Liver (tissue), 9 donors: ENCODE measurements around the gene PRDM5. TPM values are rescaled to one million over a fixed set of nuclear protein-coding genes. Genes with fewer than 3 reads are reported as not detected.

Source experiments
- DNase-seq: peaks from one replicate; pipeline ENCODE4 v3.0.0-alpha.2; 2017; ENCODE audit warnings: low spot score
- H3K27ac ChIP-seq, 2 donors: one replicate each; pipeline ENCODE4 v1.7.0; 2013; ENCODE audit warnings: inconsistent platforms in 2 of 2, low read length in 2 of 2, control low read depth in 1 of 2, low read depth in 1 of 2, mild to moderate bottlenecking in 1 of 2
- H3K27me3 ChIP-seq, 4 donors: one replicate each; pipeline versions ENCODE4 v1.6.1 to v1.7.0; 2013; ENCODE audit warnings: low read length in 3 of 4, inconsistent platforms in 1 of 4, mild to moderate bottlenecking in 1 of 4, moderate library complexity in 1 of 4; ENCODE audit not compliant: control insufficient read depth in 4 of 4, insufficient read depth in 4 of 4
- H3K36me3 ChIP-seq, 4 donors: one replicate each; pipeline versions ENCODE4 v1.6.1 to v1.7.0; 2013; ENCODE audit warnings: low read length in 3 of 4, mild to moderate bottlenecking in 3 of 4, low read depth in 1 of 4, moderate library complexity in 1 of 4; ENCODE audit not compliant: control insufficient read depth in 4 of 4, insufficient read depth in 3 of 4
- H3K4me1 ChIP-seq, 4 donors: one replicate each; pipeline versions ENCODE4 v1.6.1 to v1.7.0; 2013; ENCODE audit warnings: low read length in 3 of 4, mild to moderate bottlenecking in 3 of 4, moderate library complexity in 1 of 4; ENCODE audit not compliant: control insufficient read depth in 4 of 4, insufficient read depth in 4 of 4
- H3K4me3 ChIP-seq, 3 donors: one replicate each; pipeline versions ENCODE4 v1.6.1 to v1.7.0; 2013; ENCODE audit warnings: low read length in 3 of 3, control low read depth in 1 of 3, low read depth in 1 of 3, mild to moderate bottlenecking in 1 of 3
- H3K9ac ChIP-seq, 2 donors: one replicate each; pipeline ENCODE4 v1.7.0; 2013; ENCODE audit warnings: low read length in 2 of 2, mild to moderate bottlenecking in 2 of 2, moderate library complexity in 2 of 2, control low read depth in 1 of 2, low read depth in 1 of 2
- H3K9me3 ChIP-seq, 4 donors: one replicate each; pipeline versions ENCODE4 v1.6.1 to v1.7.0; 2013; ENCODE audit warnings: low read length in 3 of 4; ENCODE audit not compliant: control insufficient read depth in 4 of 4
- FOXA1 ChIP-seq: IDR thresholded peaks from 2 replicates; pipeline ENCODE4 v1.6.1; 2016; ENCODE audit warnings: antibody characterized with exemption
- FOXA2 ChIP-seq: IDR thresholded peaks from 2 replicates; pipeline ENCODE4 v1.6.1; 2016; ENCODE audit warnings: antibody characterized with exemption
- GABPA ChIP-seq, 2 donors: IDR thresholded peaks in 1 of 2; conservative IDR thresholded peaks in 1 of 2; 2 replicates each; pipeline ENCODE4 v1.6.1; 2016; ENCODE audit warnings: antibody characterized with exemption in 2 of 2, mild to moderate bottlenecking in 1 of 2, moderate library complexity in 1 of 2
- HNF4A ChIP-seq, 2 donors: conservative IDR thresholded peaks; 2 replicates each; pipeline ENCODE4 v1.6.1; 2016; ENCODE audit warnings: antibody characterized with exemption in 2 of 2, mild to moderate bottlenecking in 2 of 2
- RXRA ChIP-seq, 2 donors: IDR thresholded peaks; 2 replicates each; pipeline ENCODE4 v1.6.1; 2017 to 2018; ENCODE audit warnings: antibody characterized with exemption in 2 of 2, mild to moderate bottlenecking in 1 of 2
- SP1 ChIP-seq: IDR thresholded peaks from 2 replicates; pipeline ENCODE4 v1.6.1; 2018; ENCODE audit warnings: antibody characterized with exemption, mild to moderate bottlenecking
- TAF1 ChIP-seq: conservative IDR thresholded peaks from 2 replicates; pipeline ENCODE4 v1.6.1; 2016; ENCODE audit warnings: antibody characterized with exemption, mild to moderate bottlenecking
- YY1 ChIP-seq: IDR thresholded peaks from 2 replicates; pipeline ENCODE4 v1.6.1; 2016; ENCODE audit warnings: antibody characterized with exemption, mild to moderate bottlenecking
- WGBS: extraction: QIAGEN DNeasy Blood & Tissue Kit; methylation state at CpG from one replicate; pipeline ENCODE4 v1.1.7; 2013; 5-methylcytosine and 5-hydroxymethylcytosine counted together
- polyA plus RNA-seq, 2 donors: library from polyadenylated mRNA; stranded (reverse) in 1 of 2; unstranded in 1 of 2; fragments of 200-250 nt in 1 of 2; fragments of >200 nt in 1 of 2; fragmentation: Nextera tagmentation in 1 of 2; extraction: Ambion mirVana in 1 of 2; gene quantifications; one replicate each; pipeline versions ENCODE4 v1.2.1 to v1.2.3, GENCODE V29; 2013 to 2015
- total RNA-seq, 2 donors: library from RNA; depleted of rRNA; stranded (reverse); fragments of >200 nt; gene quantifications; one replicate each; pipeline ENCODE4 v1.2.3, GENCODE V29; 2014
- TF ChIP-seq, protein P1 (sequence below): IDR thresholded peaks from 2 replicates; pipeline ENCODE4 v1.6.1; 2016; ENCODE audit warnings: antibody characterized with exemption
- TF ChIP-seq, protein P2 (sequence below): IDR thresholded peaks from 2 replicates; pipeline ENCODE4 v1.6.1; 2016; ENCODE audit warnings: antibody characterized with exemption, mild to moderate bottlenecking
- TF ChIP-seq, protein P3 (sequence below): IDR thresholded peaks from 2 replicates; pipeline ENCODE4 v1.6.1; 2016; ENCODE audit warnings: antibody characterized with exemption
- TF ChIP-seq, protein P4 (sequence below): fragments of 150-350 bp; IDR thresholded peaks from 2 replicates; pipeline ENCODE4 v1.5.1; 2017; ENCODE audit warnings: improper control_type of control experiment, low read depth, low read length; ENCODE audit not compliant: missing input control
- TF ChIP-seq, protein P5 (sequence below): IDR thresholded peaks from 2 replicates; pipeline ENCODE4 v1.6.1; 2016; ENCODE audit warnings: antibody characterized with exemption
- donor health status: healthy.
- donor health status: healthy.
- donor health status: healthy.
- donor health status: healthy.
- donor health status: healthy.

Gene PRDM5
- total and polyA plus RNA-seq, 4 donors, result 0.17 to 4.0 (median 1.1) TPM

DNA sequence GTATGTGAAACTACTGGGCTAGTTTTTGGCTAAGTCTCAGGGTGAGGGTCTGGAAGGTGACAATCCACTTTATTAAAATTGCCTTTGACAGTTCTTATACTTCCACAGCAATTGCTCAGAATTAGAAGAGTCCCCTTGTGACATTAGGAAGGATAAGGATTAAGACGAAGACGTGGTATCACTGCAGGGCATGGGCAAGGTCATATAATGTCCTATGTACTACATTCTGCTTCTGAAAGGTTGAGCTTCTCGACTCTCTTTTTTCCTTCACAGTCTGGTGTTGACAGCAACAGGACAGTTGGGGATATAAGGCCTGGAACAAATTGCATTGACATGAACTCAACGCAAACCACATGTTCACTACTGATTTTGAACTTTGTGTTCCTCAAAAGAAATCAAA, 40.9 kb upstream of the PRDM5 start:
- H3K9ac ChIP-seq, result no peak overlapping the region
- no peaks in the 10 kb centered on the region for H3K9me3 ChIP-seq
- no peak overlapping the region for H3K27ac ChIP-seq
- no peaks in the 10 kb centered on the region for H3K4me1 ChIP-seq
- H3K4me3 ChIP-seq, result no peak overlapping the region
- H3K36me3 ChIP-seq, result no peaks in the 10 kb centered on the region
- no peak for DNase-seq
- peaks cover 0 to 3% (median 0%) of the 10 kb centered on the region in 4 donors for H3K27me3 ChIP-seq
- no peak for TF ChIP-seq SP1
- no peak for TF ChIP-seq RXRA (IDR thresholded peaks at IDR 0.05)
- TF ChIP-seq TAF1, result no peak
- no peak for TF ChIP-seq FOXA2
- TF ChIP-seq, protein P1, sequence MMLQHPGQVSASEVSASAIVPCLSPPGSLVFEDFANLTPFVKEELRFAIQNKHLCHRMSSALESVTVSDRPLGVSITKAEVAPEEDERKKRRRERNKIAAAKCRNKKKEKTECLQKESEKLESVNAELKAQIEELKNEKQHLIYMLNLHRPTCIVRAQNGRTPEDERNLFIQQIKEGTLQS, result no peak
- TF ChIP-seq, protein P2, sequence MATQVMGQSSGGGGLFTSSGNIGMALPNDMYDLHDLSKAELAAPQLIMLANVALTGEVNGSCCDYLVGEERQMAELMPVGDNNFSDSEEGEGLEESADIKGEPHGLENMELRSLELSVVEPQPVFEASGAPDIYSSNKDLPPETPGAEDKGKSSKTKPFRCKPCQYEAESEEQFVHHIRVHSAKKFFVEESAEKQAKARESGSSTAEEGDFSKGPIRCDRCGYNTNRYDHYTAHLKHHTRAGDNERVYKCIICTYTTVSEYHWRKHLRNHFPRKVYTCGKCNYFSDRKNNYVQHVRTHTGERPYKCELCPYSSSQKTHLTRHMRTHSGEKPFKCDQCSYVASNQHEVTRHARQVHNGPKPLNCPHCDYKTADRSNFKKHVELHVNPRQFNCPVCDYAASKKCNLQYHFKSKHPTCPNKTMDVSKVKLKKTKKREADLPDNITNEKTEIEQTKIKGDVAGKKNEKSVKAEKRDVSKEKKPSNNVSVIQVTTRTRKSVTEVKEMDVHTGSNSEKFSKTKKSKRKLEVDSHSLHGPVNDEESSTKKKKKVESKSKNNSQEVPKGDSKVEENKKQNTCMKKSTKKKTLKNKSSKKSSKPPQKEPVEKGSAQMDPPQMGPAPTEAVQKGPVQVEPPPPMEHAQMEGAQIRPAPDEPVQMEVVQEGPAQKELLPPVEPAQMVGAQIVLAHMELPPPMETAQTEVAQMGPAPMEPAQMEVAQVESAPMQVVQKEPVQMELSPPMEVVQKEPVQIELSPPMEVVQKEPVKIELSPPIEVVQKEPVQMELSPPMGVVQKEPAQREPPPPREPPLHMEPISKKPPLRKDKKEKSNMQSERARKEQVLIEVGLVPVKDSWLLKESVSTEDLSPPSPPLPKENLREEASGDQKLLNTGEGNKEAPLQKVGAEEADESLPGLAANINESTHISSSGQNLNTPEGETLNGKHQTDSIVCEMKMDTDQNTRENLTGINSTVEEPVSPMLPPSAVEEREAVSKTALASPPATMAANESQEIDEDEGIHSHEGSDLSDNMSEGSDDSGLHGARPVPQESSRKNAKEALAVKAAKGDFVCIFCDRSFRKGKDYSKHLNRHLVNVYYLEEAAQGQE, result no peak
- TF ChIP-seq FOXA1, result no peak
- TF ChIP-seq, protein P3, sequence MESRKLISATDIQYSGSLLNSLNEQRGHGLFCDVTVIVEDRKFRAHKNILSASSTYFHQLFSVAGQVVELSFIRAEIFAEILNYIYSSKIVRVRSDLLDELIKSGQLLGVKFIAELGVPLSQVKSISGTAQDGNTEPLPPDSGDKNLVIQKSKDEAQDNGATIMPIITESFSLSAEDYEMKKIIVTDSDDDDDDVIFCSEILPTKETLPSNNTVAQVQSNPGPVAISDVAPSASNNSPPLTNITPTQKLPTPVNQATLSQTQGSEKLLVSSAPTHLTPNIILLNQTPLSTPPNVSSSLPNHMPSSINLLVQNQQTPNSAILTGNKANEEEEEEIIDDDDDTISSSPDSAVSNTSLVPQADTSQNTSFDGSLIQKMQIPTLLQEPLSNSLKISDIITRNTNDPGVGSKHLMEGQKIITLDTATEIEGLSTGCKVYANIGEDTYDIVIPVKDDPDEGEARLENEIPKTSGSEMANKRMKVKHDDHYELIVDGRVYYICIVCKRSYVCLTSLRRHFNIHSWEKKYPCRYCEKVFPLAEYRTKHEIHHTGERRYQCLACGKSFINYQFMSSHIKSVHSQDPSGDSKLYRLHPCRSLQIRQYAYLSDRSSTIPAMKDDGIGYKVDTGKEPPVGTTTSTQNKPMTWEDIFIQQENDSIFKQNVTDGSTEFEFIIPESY, result no peak
- no peak for TF ChIP-seq YY1
- TF ChIP-seq, protein P4, sequence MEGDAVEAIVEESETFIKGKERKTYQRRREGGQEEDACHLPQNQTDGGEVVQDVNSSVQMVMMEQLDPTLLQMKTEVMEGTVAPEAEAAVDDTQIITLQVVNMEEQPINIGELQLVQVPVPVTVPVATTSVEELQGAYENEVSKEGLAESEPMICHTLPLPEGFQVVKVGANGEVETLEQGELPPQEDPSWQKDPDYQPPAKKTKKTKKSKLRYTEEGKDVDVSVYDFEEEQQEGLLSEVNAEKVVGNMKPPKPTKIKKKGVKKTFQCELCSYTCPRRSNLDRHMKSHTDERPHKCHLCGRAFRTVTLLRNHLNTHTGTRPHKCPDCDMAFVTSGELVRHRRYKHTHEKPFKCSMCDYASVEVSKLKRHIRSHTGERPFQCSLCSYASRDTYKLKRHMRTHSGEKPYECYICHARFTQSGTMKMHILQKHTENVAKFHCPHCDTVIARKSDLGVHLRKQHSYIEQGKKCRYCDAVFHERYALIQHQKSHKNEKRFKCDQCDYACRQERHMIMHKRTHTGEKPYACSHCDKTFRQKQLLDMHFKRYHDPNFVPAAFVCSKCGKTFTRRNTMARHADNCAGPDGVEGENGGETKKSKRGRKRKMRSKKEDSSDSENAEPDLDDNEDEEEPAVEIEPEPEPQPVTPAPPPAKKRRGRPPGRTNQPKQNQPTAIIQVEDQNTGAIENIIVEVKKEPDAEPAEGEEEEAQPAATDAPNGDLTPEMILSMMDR, result no peak
- no peak for TF ChIP-seq HNF4A (conservative IDR thresholded peaks at IDR 0.05)
- 89% methylated on average over 4 of the region's 4 CpGs for WGBS

DNA sequence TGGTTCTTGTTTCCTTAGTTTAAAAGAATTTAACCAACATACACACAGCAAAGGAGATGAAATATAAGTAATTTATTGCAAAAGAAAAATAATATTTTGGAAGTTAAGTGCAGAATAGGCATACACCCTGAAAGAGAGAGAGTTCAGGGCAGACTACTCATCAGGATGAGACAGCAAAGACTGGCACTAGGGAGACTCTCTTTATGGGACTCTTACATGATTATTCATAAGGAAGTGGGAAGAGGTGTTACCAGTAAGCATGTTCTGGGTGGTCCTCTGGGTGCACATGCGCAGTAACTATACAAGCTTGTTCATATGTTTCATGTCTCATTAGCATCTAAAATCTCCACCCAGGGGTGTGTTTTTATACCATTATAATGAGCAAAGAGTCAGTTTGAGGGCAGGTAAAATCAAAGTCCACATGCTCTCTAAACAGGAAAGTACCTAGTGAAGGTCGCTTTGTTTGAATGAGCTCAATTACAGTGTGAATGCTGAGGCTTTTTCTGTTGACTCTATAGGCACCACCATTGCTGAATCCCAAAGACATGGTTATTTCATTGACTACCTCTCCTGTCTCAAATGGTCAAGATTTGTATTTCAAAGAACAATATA, 38.2 kb upstream of the PRDM5 start:
- 48% methylated on average over 2 of the region's 2 CpGs for WGBS
- no peaks in the 10 kb centered on the region for H3K27me3 ChIP-seq
- H3K4me3 ChIP-seq, result no peak overlapping the region
- no peaks in the 10 kb centered on the region for H3K9me3 ChIP-seq
- H3K9ac ChIP-seq, result no peak overlapping the region
- H3K36me3 ChIP-seq, result no peaks in the 10 kb centered on the region
- no peaks in the 10 kb centered on the region for H3K4me1 ChIP-seq
- no peak for DNase-seq
- no peak overlapping the region for H3K27ac ChIP-seq
- TF ChIP-seq RXRA (IDR thresholded peaks at IDR 0.05) (no peak), GABPA (IDR thresholded peaks at IDR 0.05 in 1 of 2, conservative IDR thresholded peaks at IDR 0.05 in 1 of 2) (no peak), SP1 (no peak), FOXA2 (no peak), TAF1 (no peak)
- TF ChIP-seq, protein P5, sequence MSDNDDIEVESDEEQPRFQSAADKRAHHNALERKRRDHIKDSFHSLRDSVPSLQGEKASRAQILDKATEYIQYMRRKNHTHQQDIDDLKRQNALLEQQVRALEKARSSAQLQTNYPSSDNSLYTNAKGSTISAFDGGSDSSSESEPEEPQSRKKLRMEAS, result no peak
- TF ChIP-seq, protein P1, result no peak
